ENCODE data around the gene AP5S1. TPM values are rescaled to one million over a fixed set of nuclear protein-coding genes. Genes with fewer than 3 reads are reported as not detected.
A peak's percentile ranks its signal among the peaks of the same experiment; 100 is the strongest.

Gene AP5S1
- total and polyA plus RNA-seq, 9 of the 15 experiments (the other 6 are each of a cell fraction or from before 2014, with no cell fraction given) = 2.6 to 8.8 (median 4.4) TPM

- TF ChIP-seq CBX2 (IDR thresholded peaks at IDR 0.05; ENCODE audit: insufficient read depth, low read length, poor library complexity, severe bottlenecking) = no peak
- TF ChIP-seq ZKSCAN1 (IDR thresholded peaks at IDR 0.05; ENCODE audit: low read depth, low read length) = no peak
- no peak for TF ChIP-seq TSHZ1 (CRISPR knock-in tag; IDR thresholded peaks at IDR 0.05)
- peak; percentile 18; the same call in 1 of the 2 replicates for TF ChIP-seq FOXP1 (CRISPR knock-in tag; IDR thresholded peaks at IDR 0.05)
- no peak for TF ChIP-seq GTF2F1 (IDR thresholded peaks at IDR 0.05; ENCODE audit: low read depth, low read length)
- no peak for TF ChIP-seq DEAF1 (CRISPR knock-in tag; IDR thresholded peaks at IDR 0.05)
- TF ChIP-seq MLLT1 (IDR thresholded peaks at IDR 0.05) = no peak
- TF ChIP-seq ZNF316 (IDR thresholded peaks at IDR 0.05) = no peak
- no peak for TF ChIP-seq MCM7 (IDR thresholded peaks at IDR 0.05)
- no peak for TF ChIP-seq SRF (CRISPR knock-in tag; IDR thresholded peaks at IDR 0.05)
- TF ChIP-seq MTA1 (IDR thresholded peaks at IDR 0.05; ENCODE audit: borderline replicate concordance) = no peak
- TF ChIP-seq ZNF561 (CRISPR knock-in tag; conservative IDR thresholded peaks at IDR 0.05) = no peak
- TF ChIP-seq EZH2 (IDR thresholded peaks at IDR 0.05; ENCODE audit: borderline replicate concordance, low read depth, low read length) = no peak
- no peak for TF ChIP-seq E2F3 (CRISPR knock-in tag; IDR thresholded peaks at IDR 0.05)
- no peak for TF ChIP-seq BHLHE40 (IDR thresholded peaks at IDR 0.05; ENCODE audit: low read length)
- TF ChIP-seq SRSF1 (IDR thresholded peaks at IDR 0.05; ENCODE audit: low read depth, low read length) = no peak
- no peak for TF ChIP-seq U2AF2 (optimal IDR thresholded peaks at IDR 0.05; ENCODE audit: low read depth, low read length)
Measured at GRCh38 chr20:3846740-3847428, 26.5 kb downstream of the AP5S1 start, which contains the start of gene MAVS (continued).

Measured in K562 (cell line).